Effector memory CD4-positive, alpha-beta T cell (primary cell): Measurements from ENCODE around the gene ATG2B.

Experiments used
- DNase-seq, 3 donors: peaks; one replicate each; pipeline ENCODE4 v3.0.0-alpha.2; 2020
- H3K27ac ChIP-seq: 2 replicates; pipeline ENCODE4 v1.7.0; 2013; ENCODE audit warnings: mild to moderate bottlenecking, low read length, moderate library complexity; ENCODE audit not compliant: insufficient read depth, poor library complexity, severe bottlenecking
- H3K27me3 ChIP-seq: replicated peaks from 2 replicates; pipeline ENCODE4 v1.7.0; 2013; ENCODE audit warnings: mild to moderate bottlenecking, low read length; ENCODE audit not compliant: insufficient read depth, control insufficient read depth, poor library complexity, severe bottlenecking
- H3K36me3 ChIP-seq: 2 replicates; pipeline ENCODE4 v1.7.0; 2013; ENCODE audit warnings: mild to moderate bottlenecking, low read length, moderate library complexity; ENCODE audit not compliant: control insufficient read depth, insufficient read depth
- H3K4me1 ChIP-seq: 2 replicates; pipeline ENCODE4 v1.7.0; 2013; ENCODE audit warnings: low read length, mild to moderate bottlenecking; ENCODE audit not compliant: control insufficient read depth, insufficient read depth, poor library complexity, severe bottlenecking
- H3K4me3 ChIP-seq: 2 replicates; pipeline ENCODE4 v1.7.0; 2013; ENCODE audit warnings: low read length, low read depth, mild to moderate bottlenecking; ENCODE audit not compliant: insufficient read depth, poor library complexity, severe bottlenecking
- H3K9me3 ChIP-seq: 2 replicates; pipeline ENCODE4 v1.7.0; 2013; ENCODE audit warnings: mild to moderate bottlenecking, low read length, moderate library complexity; ENCODE audit not compliant: control insufficient read depth

The ATG2B gene

DNA sequence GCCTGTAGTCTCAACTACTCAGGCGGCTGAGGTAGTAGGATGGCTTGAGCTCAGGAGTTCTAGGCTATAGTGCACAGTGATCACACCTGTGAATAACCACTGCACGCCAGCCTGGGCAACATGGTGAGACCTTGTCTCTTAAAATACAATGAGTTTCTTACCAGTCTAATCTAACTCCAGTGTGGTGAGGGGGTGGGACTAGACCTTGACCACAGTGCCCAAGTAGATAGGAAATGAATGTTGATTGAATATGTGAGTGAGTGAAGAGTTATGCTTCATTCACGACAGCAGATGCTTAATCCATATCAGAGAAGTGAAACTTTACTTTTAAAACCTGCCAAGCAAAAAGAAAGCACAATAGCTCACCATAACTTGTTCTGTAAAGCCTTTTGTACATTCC, 17.6 kb upstream of the ATG2B start:
- Histone ChIP-seq H3K4me1 (no peaks in the 10 kb centered on the region), H3K36me3 (peaks cover 21% of the 10 kb centered on the region), H3K27ac (no peak overlapping the region), H3K9me3 (no peaks in the 10 kb centered on the region), H3K27me3 (no peaks in the 10 kb centered on the region), H3K4me3 (no peak overlapping the region)
- DNase-seq = no peak

- H3K9me3 ChIP-seq = no peaks in the 10 kb centered on the region
- H3K27ac ChIP-seq = no peak overlapping the region
- H3K36me3 ChIP-seq = no peaks in the 10 kb centered on the region
- no peak for DNase-seq
- no peaks in the 10 kb centered on the region for H3K4me1 ChIP-seq
- H3K4me3 ChIP-seq = no peak overlapping the region
- no peaks in the 10 kb centered on the region for H3K27me3 ChIP-seq
These were observed 13.0 kb upstream of the ATG2B start for GRCh38 chr14:96376093-96376492.

GRCh38 chr14:96373538-96373937, 10.4 kb upstream of the ATG2B start:
- H3K27ac ChIP-seq = no peak overlapping the region
- no peaks in the 10 kb centered on the region for H3K9me3 ChIP-seq
- H3K4me1 ChIP-seq = no peaks in the 10 kb centered on the region
- no peak for DNase-seq
- H3K36me3 ChIP-seq = no peaks in the 10 kb centered on the region
- no peaks in the 10 kb centered on the region for H3K27me3 ChIP-seq
- no peak overlapping the region for H3K4me3 ChIP-seq

DNA sequence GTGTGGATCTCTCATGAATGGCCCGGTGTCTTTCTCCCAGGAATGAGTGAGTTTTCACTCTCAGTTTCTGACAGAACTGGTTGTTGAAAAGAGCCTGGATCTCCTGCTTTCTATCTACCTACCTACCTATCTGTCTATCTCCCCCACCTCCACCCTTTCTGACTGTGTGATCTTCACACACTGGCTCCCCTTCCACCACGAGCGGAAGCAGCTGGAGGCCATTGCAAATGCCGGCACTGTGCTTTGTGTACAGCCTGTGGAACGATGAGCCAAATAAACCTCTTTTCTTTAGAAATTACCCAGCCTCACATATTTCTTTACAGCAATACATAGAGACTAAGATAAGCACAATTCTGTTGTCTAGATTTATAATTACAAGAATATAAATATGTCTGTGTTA, 7.4 kb upstream of the ATG2B start:
- no peaks in the 10 kb centered on the region for H3K4me1 ChIP-seq
- no peaks in the 10 kb centered on the region for H3K36me3 ChIP-seq
- no peak overlapping the region for H3K4me3 ChIP-seq
- H3K9me3 ChIP-seq = no peaks in the 10 kb centered on the region
- no peak overlapping the region for H3K27ac ChIP-seq
- DNase-seq = no peak
- no peaks in the 10 kb centered on the region for H3K27me3 ChIP-seq

DNA sequence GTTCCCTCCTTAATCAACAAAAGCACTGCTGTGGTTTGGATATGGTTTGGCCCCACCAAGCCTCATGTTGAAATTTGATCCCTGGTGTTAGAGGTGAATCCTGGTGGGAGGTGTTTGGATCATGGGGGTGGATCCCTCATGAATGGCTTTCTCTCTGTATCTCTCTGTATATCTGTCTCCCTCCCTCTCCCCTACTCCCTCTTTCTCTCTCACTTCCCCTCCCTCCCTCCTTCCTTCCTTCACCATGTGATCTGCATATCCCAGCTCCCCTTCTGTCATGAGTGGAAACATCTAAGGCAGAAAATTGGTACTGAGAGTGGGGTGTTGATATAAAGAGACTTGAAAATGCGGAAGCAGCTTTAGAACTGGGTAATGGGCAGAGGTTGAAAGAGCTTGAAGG, 5.4 kb upstream of the ATG2B start:
- H3K4me1 ChIP-seq = peaks cover 12% of the 10 kb centered on the region
- H3K27me3 ChIP-seq = no peaks in the 10 kb centered on the region
- no peaks in the 10 kb centered on the region for H3K36me3 ChIP-seq
- no peak overlapping the region for H3K27ac ChIP-seq
- H3K4me3 ChIP-seq = no peak overlapping the region
- no peak for DNase-seq
- no peaks in the 10 kb centered on the region for H3K9me3 ChIP-seq

DNA sequence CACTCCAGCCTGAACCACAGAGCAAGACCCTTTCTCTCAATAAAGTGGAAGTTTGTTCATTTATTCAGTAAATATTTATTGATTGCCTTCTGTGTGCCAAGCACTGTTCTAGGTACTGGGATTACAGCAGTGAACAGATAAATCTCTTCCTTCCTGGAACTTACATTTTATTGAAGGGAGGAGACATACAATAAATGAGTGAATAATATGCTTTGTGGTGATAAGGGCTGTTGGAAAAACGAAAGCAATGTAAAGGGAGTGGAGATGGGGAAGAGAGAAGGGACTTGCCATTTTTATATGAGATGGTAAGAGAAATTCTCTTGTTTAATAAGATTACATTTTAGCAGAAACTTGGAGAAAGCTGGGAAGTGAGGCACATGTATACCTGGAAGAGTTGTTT, 1.8 kb upstream of the ATG2B start:
- no peak for DNase-seq
- Histone ChIP-seq H3K4me1 (peaks cover 12% of the 10 kb centered on the region), H3K27me3 (no peaks in the 10 kb centered on the region), H3K27ac (no peak overlapping the region), H3K4me3 (no peak overlapping the region), H3K36me3 (no peaks in the 10 kb centered on the region), H3K9me3 (no peaks in the 10 kb centered on the region)

DNA sequence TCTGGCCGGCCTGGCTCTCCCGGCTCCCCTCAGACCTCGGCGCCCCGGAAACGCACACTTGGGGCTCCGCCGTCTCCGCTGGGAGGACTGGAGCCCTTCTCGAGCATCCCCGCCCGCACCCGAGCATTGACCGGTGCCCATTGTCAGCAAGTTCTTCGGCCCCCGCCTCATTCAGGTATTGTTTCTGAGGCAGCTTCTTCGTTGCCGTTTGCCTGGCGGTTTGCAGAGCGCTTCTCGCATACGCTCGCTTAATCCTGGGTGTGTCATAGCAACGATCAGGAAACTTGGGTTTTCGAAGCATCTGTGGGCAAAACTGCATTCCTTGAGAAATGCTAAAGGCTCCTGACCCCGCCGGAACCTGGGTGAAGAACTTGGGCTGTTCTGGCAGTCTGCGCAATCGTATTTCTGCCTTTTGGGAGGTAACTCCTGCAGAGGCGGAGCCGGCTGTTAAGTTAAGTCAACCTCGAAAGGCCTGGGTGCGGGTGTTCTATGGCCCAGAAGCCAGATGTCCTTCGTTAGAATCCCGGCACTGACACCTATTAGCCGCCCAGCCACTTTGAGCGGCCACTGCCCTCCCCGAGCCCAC, 703 bp upstream of the ATG2B start:
- DNase-seq = peak in 2 of 3 donors; percentile 10 to 17
- no peaks in the 10 kb centered on the region for H3K36me3 ChIP-seq
- H3K4me1 ChIP-seq = peaks cover 12% of the 10 kb centered on the region
- H3K9me3 ChIP-seq = no peaks in the 10 kb centered on the region
- peak overlapping the region; percentile 73 for H3K4me3 ChIP-seq
- no peaks in the 10 kb centered on the region for H3K27me3 ChIP-seq
- H3K27ac ChIP-seq = peak overlapping the region; percentile 81

- peak; percentile 21 to 47 (median 36) for DNase-seq
These were observed 823 bp downstream of the ATG2B start for GRCh38 chr14:96362071-96362964.

DNA sequence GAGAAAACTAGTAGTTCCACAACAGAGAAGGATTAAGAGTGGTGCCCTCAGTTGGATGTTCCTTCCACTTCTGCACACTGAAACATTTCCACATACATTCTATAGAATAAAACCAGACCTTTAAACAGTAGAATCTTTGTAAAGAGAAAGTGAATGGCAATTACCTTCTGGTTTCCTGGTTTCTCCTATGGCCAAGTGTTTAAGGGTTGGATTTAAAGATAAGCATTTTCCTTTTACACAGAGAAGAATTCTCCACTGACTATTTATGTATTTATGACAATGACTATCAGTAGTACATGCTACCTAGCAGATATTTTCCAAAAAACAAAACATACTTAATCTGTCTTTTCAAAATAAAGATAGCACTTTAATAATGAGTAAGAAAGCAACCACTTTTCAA, 3.2 kb downstream of the ATG2B start:
- no peaks in the 10 kb centered on the region for H3K9me3 ChIP-seq
- no peak for DNase-seq
- H3K27me3 ChIP-seq = no peaks in the 10 kb centered on the region
- H3K36me3 ChIP-seq = no peaks in the 10 kb centered on the region
- H3K4me3 ChIP-seq = no peak overlapping the region
- H3K27ac ChIP-seq = no peak overlapping the region
- H3K4me1 ChIP-seq = peaks cover 9% of the 10 kb centered on the region

More at GRCh38 chr14:96362071-96362964, 823 bp downstream of the ATG2B start:
- H3K36me3 ChIP-seq = no peaks in the 10 kb centered on the region
- H3K9me3 ChIP-seq = no peaks in the 10 kb centered on the region
- peak overlapping the region; percentile 73 for H3K4me3 ChIP-seq
- peak overlapping the region; percentile 94 for H3K27ac ChIP-seq
- H3K4me1 ChIP-seq = peaks cover 12% of the 10 kb centered on the region
- H3K27me3 ChIP-seq = no peaks in the 10 kb centered on the region

DNA sequence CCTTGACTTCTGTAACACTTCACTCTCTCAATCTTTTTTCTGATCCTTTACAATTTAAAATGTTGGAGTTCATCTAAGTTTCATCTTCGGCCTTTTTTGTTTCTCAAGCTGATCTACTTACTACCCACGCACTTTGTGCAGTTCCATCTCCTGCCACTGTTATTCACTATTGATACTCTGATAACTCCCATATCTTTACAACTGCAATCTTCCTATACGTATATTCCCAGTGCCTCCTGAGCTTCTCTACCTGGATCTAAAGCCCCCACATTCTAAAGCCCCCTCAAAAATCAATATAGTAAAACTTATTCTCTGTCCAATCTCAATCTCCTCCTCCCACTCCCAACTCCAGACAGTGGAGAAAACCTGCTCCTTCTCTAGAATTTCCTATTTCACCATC, 5.9 kb downstream of the ATG2B start:
- Histone ChIP-seq H3K4me1 (no peaks in the 10 kb centered on the region), H3K36me3 (no peaks in the 10 kb centered on the region), H3K27me3 (no peaks in the 10 kb centered on the region), H3K4me3 (no peak overlapping the region), H3K9me3 (no peaks in the 10 kb centered on the region), H3K27ac (no peak overlapping the region)
- no peak for DNase-seq
